Type B pancreatic cell (in vitro differentiated cells): ENCODE data around the gene BRWD1. TPM values are rescaled to one million over a fixed set of nuclear protein-coding genes. Genes with fewer than 3 reads are reported as not detected.

Experiments used
- DNase-seq: peaks from one replicate; pipeline ENCODE4 v3.0.0; 2021; ENCODE audit warnings: mixed read lengths; ENCODE audit not compliant: unreplicated experiment; ENCODE audit errors: extremely low spot score
- H3K27ac Mint-ChIP-seq: 2 replicates; pipeline ENCODE4 v1.8.0; 2021; ENCODE audit warnings: mild to moderate bottlenecking, mixed read lengths
- H3K27me3 Mint-ChIP-seq: 2 replicates; pipeline ENCODE4 v1.8.0; 2021; ENCODE audit warnings: mixed read lengths
- H3K36me3 Mint-ChIP-seq: 2 replicates; pipeline ENCODE4 v1.8.0; 2021; ENCODE audit warnings: mixed read lengths
- H3K4me1 Mint-ChIP-seq: one replicate; pipeline ENCODE4 v1.8.0; 2021; ENCODE audit warnings: mixed read lengths; ENCODE audit not compliant: unreplicated experiment
- H3K4me3 Mint-ChIP-seq: 2 replicates; pipeline ENCODE4 v1.8.0; 2021; ENCODE audit warnings: mild to moderate bottlenecking, mixed read lengths
- H3K9me3 Mint-ChIP-seq: 2 replicates; pipeline ENCODE4 v1.8.0; 2021; ENCODE audit warnings: mixed read lengths
- CTCF ChIP-seq: fragments of 200-600 bp; sonication (generic); conservative IDR thresholded peaks from 2 replicates; pipeline ENCODE4 v1.5.0; 2021; ENCODE audit warnings: antibody characterized with exemption, mild to moderate bottlenecking
- total RNA-seq: library from RNA; stranded (reverse); gene quantifications from 2 replicates; pipeline ENCODE4 v1.2.1, GENCODE V29; 2021; ENCODE audit warnings: low replicate concordance

BRWD1 gene
- total RNA-seq, 1 donor from 2014 or later, result 48.0 TPM

GRCh38 chr21:39196310-39196709 lies 117.1 kb downstream of the BRWD1 start:
- Mint-ChIP-seq H3K4me3 (no peak overlapping the region), H3K36me3 (peaks cover 31% of the 10 kb centered on the region), H3K9me3 (no peaks in the 10 kb centered on the region), H3K4me1 (no peaks in the 10 kb centered on the region), H3K27ac (peak overlapping the region; percentile 1), H3K27me3 (no peaks in the 10 kb centered on the region)
- no peak for DNase-seq
- no peak for TF ChIP-seq CTCF

- H3K4me1 Mint-ChIP-seq, result peaks cover 4% of the 10 kb centered on the region
- DNase-seq, result no peak
- peaks cover 24% of the 10 kb centered on the region for H3K36me3 Mint-ChIP-seq
- no peaks in the 10 kb centered on the region for H3K27me3 Mint-ChIP-seq
- H3K27ac Mint-ChIP-seq, result no peak overlapping the region
- H3K4me3 Mint-ChIP-seq, result no peak overlapping the region
- no peaks in the 10 kb centered on the region for H3K9me3 Mint-ChIP-seq
- TF ChIP-seq CTCF, result no peak
These were observed 120.1 kb downstream of the BRWD1 start for GRCh38 chr21:39193380-39193779.

GRCh38 chr21:39189857-39190604 lies 123.4 kb downstream of the BRWD1 start:
- no peaks in the 10 kb centered on the region for H3K27me3 Mint-ChIP-seq

GRCh38 chr21:39188521-39189139 lies 124.8 kb downstream of the BRWD1 start:
- H3K4me3 Mint-ChIP-seq, result no peak overlapping the region

More at GRCh38 chr21:39189857-39190604, 123.4 kb downstream of the BRWD1 start:
- DNase-seq, result no peak
- Mint-ChIP-seq H3K4me1 (peaks cover 23% of the 10 kb centered on the region), H3K27ac (no peak overlapping the region), H3K4me3 (no peak overlapping the region), H3K36me3 (peaks cover 5% of the 10 kb centered on the region), H3K9me3 (no peaks in the 10 kb centered on the region)
- TF ChIP-seq CTCF, result no peak

GRCh38 chr21:39187141-39187540 lies 126.3 kb downstream of the BRWD1 start:
- Mint-ChIP-seq H3K4me3 (no peak overlapping the region), H3K9me3 (no peaks in the 10 kb centered on the region), H3K27ac (no peak overlapping the region), H3K4me1 (peaks cover 34% of the 10 kb centered on the region), H3K27me3 (no peaks in the 10 kb centered on the region), H3K36me3 (no peaks in the 10 kb centered on the region)
- no peak for DNase-seq
- no peak for TF ChIP-seq CTCF

More at GRCh38 chr21:39188521-39189139, 124.8 kb downstream of the BRWD1 start:
- no peak for DNase-seq
- H3K4me1 Mint-ChIP-seq, result peaks cover 31% of the 10 kb centered on the region
- no peaks in the 10 kb centered on the region for H3K9me3 Mint-ChIP-seq
- TF ChIP-seq CTCF, result no peak
- no peaks in the 10 kb centered on the region for H3K27me3 Mint-ChIP-seq
- no peaks in the 10 kb centered on the region for H3K36me3 Mint-ChIP-seq
- no peak overlapping the region for H3K27ac Mint-ChIP-seq
